ENCODE measurements around the gene ITIH2. TPM values are rescaled to one million over a fixed set of nuclear protein-coding genes. Genes with fewer than 3 reads are reported as not detected.
"Not testable (repeated sequence)": the region's sequence is repeated elsewhere in the genome, so short reads cannot be mapped to it uniquely, and the experiment has no call there.

Gene ITIH2
- polyA plus RNA-seq, 2 of the 4 experiments (the other 2 are of a cell fraction) = 0.31 to 0.54 TPM

DNA sequence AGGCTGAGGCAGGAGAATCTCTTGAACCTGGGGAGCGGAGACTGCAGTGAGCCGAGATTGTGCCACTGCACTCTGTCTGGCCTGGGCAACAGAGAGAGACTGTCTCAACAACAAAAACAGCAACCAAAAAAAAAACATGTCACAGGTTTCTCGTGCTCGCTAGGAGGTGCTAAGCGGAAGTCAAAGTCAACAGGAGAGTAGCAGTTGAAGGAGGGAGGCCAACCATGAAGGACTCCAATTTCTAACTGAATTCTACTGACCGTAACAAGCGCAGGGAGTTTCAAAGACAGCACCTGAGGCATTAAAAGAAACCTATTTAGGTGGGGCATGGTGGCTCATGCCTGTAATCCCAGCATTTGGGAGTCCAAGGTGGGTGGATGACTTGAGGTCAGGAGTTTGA is 65.3 kb downstream of the ITIH2 start:
- POLR2A ChIA-PET = no interaction called here
- no peaks in the 10 kb centered on the region for H3K4me1 ChIP-seq
- CTCF ChIA-PET = interaction anchor here (0.5 to 1.6 kb wide), 3 partner anchors 16 to 243 kb away, joined by 3 to 4 read pairs (median 4); no protein-coding TSS in a partner anchor
- H3K9me3 ChIP-seq = no peaks in the 10 kb centered on the region
- H3K4me2 ChIP-seq = no peak overlapping the region
- FAIRE-seq (no peak), DNase-seq (ENCODE audit: low read depth in 1 of 2, low spot score in 1 of 2) (no peak), ATAC-seq (no peak)
- TF ChIP-seq MAFK (IDR thresholded peaks at IDR 0.05; ENCODE audit: partially characterized antibody) (no peak), BHLHE40 (IDR thresholded peaks at IDR 0.05; ENCODE audit: low read depth, low read length) (no peak), SREBF2 (IDR thresholded peaks at IDR 0.05) (no peak), ZC3H11A (IDR thresholded peaks at IDR 0.05) (no peak), EHF (CRISPR knock-in tag; IDR thresholded peaks at IDR 0.05) (no peak), CHD2 (IDR thresholded peaks at IDR 0.05; ENCODE audit: low read length, partially characterized antibody) (no peak), NPAS2 (CRISPR knock-in tag; IDR thresholded peaks at IDR 0.05; ENCODE audit: borderline replicate concordance) (no peak), JUNB (IDR thresholded peaks at IDR 0.05) (no peak), CEBPB (IDR thresholded peaks at IDR 0.05) (no peak), CHD4 (IDR thresholded peaks at IDR 0.05; ENCODE audit: borderline replicate concordance) (no peak), ESRRA (IDR thresholded peaks at IDR 0.05; ENCODE audit: borderline replicate concordance, low read length) (no peak), KDM1A (IDR thresholded peaks at IDR 0.05; ENCODE audit: low read depth) (no peak)
- TF ChIP-seq, protein P1, sequence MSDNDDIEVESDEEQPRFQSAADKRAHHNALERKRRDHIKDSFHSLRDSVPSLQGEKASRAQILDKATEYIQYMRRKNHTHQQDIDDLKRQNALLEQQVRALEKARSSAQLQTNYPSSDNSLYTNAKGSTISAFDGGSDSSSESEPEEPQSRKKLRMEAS (IDR thresholded peaks at IDR 0.05) = no peak
- TF ChIP-seq, protein P2, sequence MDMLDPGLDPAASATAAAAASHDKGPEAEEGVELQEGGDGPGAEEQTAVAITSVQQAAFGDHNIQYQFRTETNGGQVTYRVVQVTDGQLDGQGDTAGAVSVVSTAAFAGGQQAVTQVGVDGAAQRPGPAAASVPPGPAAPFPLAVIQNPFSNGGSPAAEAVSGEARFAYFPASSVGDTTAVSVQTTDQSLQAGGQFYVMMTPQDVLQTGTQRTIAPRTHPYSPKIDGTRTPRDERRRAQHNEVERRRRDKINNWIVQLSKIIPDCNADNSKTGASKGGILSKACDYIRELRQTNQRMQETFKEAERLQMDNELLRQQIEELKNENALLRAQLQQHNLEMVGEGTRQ (IDR thresholded peaks at IDR 0.05) = no peak
- 90% methylated on average over 7 of the region's 7 CpGs for WGBS (ENCODE audit: missing lambda C conversion rate)
- no peak overlapping the region for H3K4me3 ChIP-seq
- no peak overlapping the region for H3K27ac ChIP-seq

DNA sequence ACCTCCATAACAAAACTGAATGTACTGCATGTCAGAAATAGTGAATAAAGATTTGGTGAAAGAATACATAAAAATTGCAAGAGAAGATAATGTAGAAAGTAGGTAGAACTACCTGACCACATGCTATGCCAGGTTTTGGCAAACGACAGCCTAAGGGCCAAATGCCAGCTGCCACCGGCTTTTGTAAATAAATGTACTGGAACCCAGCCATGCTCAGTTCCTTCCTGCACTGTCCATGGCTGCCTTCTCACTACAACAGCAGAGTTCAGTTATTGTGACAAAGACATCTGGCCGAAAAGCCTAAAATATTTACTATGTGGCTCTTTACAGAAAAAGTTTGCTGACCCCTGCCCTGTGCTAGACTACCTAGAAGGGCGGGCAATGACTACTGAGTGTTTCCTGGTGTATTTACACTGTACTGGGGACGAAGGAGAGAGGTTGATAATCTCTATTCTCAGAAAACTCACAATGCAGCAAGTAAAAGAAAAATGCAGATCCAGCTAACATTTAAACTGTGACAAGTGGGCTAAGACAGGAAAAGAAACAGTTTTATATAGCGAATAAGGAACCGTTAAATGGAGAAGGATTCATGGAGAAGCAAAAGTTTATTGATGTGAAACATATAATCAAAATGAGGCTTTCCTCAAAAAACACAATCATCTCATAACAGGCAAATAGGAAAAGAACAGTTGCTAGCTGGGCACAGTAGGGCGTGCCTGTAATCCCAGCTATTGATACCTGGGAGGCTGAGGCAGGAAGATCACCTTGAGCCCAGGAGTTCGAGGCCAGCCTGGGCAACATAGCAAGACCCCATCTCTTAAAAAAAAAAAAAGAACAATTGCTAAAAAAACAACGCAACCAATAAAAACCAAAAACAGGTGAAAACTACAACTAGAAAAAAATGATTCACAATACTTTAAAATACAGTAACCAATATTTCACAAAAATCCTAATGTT is 71.0 kb downstream of the ITIH2 start:
- Histone ChIP-seq H3K4me2 (no peak overlapping the region), H3K4me1 (no peaks in the 10 kb centered on the region), H3K27ac (no peak overlapping the region), H3K9me3 (no peaks in the 10 kb centered on the region), H3K4me3 (no peak overlapping the region)
- DNase-seq (ENCODE audit: low read depth in 1 of 2, low spot score in 1 of 2) (no peak), FAIRE-seq (no peak), ATAC-seq (no peak)
- no peak for TF ChIP-seq RCOR1 (IDR thresholded peaks at IDR 0.05; ENCODE audit: low read depth, low read length)
- TF ChIP-seq HOXA7 (CRISPR knock-in tag; IDR thresholded peaks at IDR 0.05) = no peak
- ChIA-PET POLR2A (no interaction called here), CTCF (interaction anchor here (0.7 to 1.0 kb wide), 2 partner anchors 8 to 93 kb away, joined by 3 read pairs; no protein-coding TSS in a partner anchor)
- 76% methylated on average over 10 of the region's 10 CpGs for WGBS (ENCODE audit: missing lambda C conversion rate)

DNA sequence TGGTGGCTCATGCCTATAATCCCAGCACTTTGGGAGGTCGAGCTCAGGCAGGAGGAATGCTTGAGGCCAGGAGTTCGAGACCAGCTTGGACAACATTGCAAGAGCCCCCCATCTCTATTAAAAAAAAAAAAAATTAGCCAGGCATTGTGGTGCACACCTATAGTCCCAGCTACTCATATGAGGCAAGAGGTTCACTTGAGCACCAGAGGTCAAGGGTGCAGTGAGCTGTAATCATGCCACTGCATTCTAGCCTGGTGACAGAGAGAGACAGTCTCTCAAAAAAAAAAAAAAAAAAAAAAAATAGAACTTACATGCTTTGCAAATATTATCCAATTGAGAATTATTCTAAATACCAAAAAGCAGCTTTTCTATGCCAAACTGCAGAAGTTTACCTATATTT is 73.7 kb downstream of the ITIH2 start:
- POLR2A ChIA-PET = no interaction called here
- ATAC-seq = no peak
- FAIRE-seq = no peak

DNA sequence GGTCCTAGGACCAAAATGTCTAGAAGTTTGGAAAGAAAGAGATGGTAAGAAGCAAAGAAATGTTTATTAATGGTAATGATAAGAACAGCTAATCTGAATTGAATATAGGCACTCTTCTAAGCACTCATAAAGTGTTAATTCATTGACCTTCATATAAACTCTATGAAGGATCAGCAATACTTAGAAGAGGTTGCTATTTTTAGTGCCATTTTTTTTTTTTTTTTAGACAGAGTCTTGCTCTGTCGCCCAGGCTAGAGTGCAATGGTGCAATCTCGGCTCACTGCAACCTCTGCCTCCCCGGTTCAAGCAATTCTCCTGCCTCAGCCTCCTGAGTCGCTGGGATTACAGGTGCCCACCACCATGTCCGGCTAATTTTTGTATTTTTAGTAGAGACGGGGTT is 79.1 kb downstream of the ITIH2 start:
- H3K27ac ChIP-seq; POLR2A ChIA-PET; H3K4me1 ChIP-seq; DNase-seq (ENCODE audit: low read depth in 1 of 2, low spot score in 1 of 2); FAIRE-seq; H3K4me3 ChIP-seq; ATAC-seq; H3K4me2 ChIP-seq; H3K9me3 ChIP-seq: not testable (repeated sequence)
- CTCF ChIA-PET = interaction anchor here (1.1 kb wide), 1 partner anchor 224 kb away, joined by 3 read pairs; no protein-coding TSS in a partner anchor
- WGBS (ENCODE audit: missing lambda C conversion rate) = 94% methylated on average over 6 of the region's 6 CpGs

More for the DNA sequence above, 73.7 kb downstream of the ITIH2 start:
- H3K9me3 ChIP-seq = no peaks in the 10 kb centered on the region
- H3K4me1 ChIP-seq = no peaks in the 10 kb centered on the region
- H3K4me3 ChIP-seq = no peak overlapping the region
- CTCF ChIA-PET = interaction anchor here (0.6 to 1.1 kb wide), 7 partner anchors 10 to 1573 kb away, joined by 3 to 5 read pairs (median 3); no protein-coding TSS in a partner anchor
- H3K27ac ChIP-seq = no peak overlapping the region
- no peak overlapping the region for H3K4me2 ChIP-seq
- WGBS (ENCODE audit: missing lambda C conversion rate) = 93% methylated on average over 2 of the region's 2 CpGs
- no peak for DNase-seq (ENCODE audit: low read depth in 1 of 2, low spot score in 1 of 2)
- TF ChIP-seq ZC3H11A (IDR thresholded peaks at IDR 0.05) (no peak), CHD2 (IDR thresholded peaks at IDR 0.05; ENCODE audit: low read length, partially characterized antibody) (no peak), FOSL2 (IDR thresholded peaks at IDR 0.05) (no peak), FOSL2 (CRISPR knock-in tag; IDR thresholded peaks at IDR 0.05) (no peak), TFCP2L1 (CRISPR knock-in tag; IDR thresholded peaks at IDR 0.05) (no peak), HDAC2 (IDR thresholded peaks at IDR 0.05) (no peak), RNF2 (IDR thresholded peaks at IDR 0.05; ENCODE audit: borderline replicate concordance, low read depth) (no peak), SMC3 (IDR thresholded peaks at IDR 0.05) (no peak), BHLHE40 (IDR thresholded peaks at IDR 0.05; ENCODE audit: low read depth, low read length) (no peak), POLR2A (IDR thresholded peaks at IDR 0.05; ENCODE audit: low read length) (no peak), NPAS2 (CRISPR knock-in tag; IDR thresholded peaks at IDR 0.05; ENCODE audit: borderline replicate concordance) (no peak), CBX8 (IDR thresholded peaks at IDR 0.05) (no peak), EHF (CRISPR knock-in tag; IDR thresholded peaks at IDR 0.05) (no peak), CBX2 (IDR thresholded peaks at IDR 0.05; ENCODE audit: borderline replicate concordance, low read depth) (no peak)
- TF ChIP-seq, protein P2 (IDR thresholded peaks at IDR 0.05) = no peak
- TF ChIP-seq, protein P3, sequence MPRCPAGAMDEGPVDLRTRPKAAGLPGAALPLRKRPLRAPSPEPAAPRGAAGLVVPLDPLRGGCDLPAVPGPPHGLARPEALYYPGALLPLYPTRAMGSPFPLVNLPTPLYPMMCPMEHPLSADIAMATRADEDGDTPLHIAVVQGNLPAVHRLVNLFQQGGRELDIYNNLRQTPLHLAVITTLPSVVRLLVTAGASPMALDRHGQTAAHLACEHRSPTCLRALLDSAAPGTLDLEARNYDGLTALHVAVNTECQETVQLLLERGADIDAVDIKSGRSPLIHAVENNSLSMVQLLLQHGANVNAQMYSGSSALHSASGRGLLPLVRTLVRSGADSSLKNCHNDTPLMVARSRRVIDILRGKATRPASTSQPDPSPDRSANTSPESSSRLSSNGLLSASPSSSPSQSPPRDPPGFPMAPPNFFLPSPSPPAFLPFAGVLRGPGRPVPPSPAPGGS (IDR thresholded peaks at IDR 0.05) = no peak

Data from A549 (cell line).